ENCODE results near the gene CTNNB1.

CTNNB1 gene

DNA sequence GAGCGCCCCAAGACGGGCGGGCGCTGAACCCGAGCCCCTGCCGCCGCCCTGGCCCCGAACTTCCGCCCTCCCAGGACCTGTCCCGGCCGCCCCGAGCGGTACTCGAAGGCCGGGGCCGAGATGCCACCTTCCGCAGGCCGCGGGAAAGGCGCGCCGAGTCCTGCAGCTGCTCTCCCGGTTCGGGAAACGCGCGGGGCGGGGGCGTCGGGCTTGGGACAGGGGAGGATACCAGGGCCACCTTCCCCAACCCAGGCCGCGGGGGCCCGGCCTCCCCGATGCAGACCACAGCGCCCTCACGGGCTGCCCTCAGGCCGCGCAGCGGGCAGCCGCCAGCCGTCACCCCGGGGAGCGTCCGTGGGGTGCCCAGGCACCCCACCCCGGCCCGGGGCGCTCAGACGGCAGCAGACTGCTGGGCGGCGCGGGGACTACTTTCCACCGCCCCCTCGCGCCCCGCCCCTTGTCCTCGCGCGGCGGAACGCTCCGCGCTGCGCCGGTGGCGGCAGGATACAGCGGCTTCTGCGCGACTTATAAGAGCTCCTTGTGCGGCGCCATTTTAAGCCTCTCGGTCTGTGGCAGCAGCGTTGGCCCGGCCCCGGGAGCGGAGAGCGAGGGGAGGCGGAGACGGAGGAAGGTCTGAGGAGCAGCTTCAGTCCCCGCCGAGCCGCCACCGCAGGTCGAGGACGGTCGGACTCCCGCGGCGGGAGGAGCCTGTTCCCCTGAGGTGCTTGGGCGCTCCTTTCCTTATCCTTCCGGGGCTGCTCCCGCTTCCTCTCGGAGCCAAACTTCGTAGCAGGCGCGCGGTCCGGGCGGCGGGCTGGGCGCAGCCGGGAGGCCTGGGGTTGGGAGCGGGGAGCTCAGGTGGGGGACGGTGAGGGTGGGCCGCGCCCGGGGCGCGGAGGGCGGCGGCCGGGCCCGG lies at the start of gene CTNNB1:
CTNNB1 (plus strand) TSS at position 556 of the 916 bp plus-strand sequence. CDS start 24,564 bp downstream, outside the sequence.
- peak; percentile 95 for DNase-seq

DNA sequence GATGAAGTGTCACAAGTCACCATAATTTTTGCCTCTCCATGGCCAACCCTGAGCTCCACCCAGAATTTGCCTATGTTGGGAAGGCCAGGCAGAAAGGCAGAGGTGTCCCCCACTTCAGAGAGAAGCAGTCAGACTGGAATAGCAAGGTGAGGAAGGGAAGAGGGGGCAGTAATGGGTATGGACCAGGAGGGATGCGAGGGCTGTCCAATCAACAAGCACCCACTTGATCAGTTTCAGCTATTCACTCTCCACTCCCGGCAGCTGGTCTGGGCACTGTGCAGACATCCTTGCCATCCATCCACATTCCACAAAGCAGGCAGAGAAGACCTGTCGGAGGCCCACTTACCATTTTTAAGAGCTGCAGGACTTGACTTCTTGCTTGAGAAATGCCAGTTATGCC lies 43.5 kb upstream of the CTNNB1 start:
- DNase-seq, result peak; percentile 54

DNA sequence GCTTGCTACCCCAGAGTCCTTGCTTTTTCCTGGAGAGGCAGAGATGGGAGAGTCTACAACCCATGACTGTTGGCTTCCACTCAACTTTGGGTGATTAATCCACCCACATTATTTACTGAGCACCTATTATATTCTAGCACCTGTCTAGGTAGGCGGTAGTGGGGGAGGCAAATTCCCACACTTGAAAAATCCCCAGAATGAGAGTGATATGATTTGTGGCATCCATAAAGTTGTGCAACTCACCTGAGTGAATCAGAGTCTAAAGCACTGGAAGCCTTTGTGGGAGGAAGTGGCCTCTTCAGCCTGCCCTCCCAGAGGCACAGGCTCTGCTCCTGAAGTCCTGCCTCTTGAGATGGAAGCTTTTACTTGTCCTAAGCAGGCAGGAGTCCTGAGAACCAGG lies 40.4 kb upstream of the CTNNB1 start:
- no peak for DNase-seq

DNA sequence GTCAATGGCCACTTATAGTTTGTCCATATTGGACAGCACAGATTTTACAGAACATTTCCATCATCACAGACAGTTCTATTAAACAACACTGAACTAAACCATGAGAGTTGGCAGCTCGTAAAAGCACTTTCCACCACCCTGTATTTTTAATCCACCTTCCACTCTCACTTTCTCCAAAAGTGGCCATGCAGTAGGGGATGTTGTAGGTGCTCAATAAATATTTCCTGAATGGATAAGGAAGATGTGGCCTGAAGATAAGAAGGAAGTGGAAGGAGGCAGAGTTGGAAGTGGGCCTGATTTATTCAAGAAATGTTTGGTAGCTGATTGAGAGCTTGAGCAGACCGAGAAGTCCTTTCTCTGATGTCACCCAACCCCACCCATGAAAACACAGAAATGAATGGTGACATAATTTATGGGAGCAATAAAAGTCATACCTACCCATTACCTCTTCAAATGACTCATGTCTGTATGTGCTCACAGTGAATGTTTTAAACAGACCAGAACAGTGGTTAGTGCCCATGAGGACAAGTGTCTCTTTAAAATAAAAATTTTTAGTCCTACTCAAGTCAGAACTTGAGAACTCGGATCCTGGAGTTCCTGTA lies 39.6 kb upstream of the CTNNB1 start:
- DNase-seq, result no peak

DNA sequence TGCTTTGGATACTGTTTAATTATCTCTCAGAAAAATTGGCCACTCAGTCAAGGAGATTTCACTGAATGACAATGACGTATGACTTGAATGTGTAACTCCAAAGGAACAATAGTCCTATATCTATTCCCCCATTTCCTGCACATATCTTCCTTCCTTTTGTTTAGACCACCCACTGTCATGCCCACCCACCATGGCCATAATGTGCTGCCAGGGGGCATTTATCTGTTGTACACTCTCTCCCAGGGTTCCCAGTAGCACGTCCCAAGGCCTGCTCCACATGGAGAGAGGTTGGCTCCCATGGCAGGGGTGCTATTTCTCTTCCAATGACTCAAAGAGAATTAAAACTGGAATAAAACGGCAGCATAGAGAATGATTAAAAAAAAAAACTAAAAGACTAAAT lies 36.8 kb upstream of the CTNNB1 start:
- no peak for DNase-seq

DNA sequence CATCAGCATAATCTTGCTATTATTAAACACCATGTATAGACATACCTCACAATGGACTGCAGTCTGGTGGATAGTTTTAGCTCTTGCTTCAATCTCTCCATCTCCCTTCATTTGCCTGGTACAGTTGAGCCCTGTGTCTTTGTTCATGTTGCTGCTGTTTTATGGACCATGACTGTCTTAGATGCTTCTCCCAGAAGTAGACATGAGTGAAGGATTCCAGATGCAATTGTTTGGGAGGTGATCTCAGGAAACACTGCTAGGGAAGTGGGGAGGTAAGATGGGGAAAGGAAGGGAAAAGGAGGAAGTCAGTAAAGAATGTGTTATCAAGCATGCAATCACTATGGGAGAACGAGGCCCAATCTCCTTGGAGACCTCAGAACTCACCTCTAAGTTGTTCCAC lies 36.3 kb upstream of the CTNNB1 start:
- no peak for DNase-seq

DNA sequence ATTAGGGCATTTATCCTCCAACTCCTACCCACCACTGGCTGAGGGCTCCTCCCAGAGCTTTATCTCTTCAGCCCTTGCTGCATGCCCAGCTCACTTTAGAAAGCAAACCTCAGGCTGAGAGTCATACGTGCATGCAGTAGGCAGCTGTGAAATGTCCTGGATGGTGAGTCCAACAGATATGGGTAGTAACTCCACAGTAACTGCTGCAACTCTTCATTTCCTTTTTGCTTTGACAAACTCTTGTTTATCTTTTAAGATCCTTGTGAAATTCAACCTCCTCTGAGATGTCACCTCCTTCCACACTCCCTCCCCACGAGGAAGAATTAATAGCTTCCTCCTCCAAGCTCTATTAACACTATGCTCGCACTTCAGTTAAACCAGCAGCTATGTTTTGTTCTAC lies 35.9 kb upstream of the CTNNB1 start:
- no peak for DNase-seq

DNA sequence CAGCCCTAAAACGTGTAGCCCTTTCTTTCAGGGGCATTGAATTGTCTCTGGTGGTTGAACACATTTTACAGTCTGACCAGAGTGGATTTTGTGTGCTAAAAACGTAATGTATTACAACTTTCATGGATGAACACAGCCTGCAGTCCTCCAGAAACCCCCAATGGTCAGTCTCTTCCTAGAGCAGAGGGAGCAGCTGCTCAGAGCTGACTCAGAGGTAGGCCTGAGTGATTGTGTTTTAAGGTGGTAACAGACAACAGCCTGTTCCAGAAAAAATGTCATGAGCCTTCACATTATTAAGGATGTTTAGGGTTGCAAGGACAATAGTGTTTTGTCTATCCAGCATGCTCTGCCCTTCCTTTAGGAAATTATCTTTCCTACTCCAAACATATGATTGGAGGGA lies 34.5 kb upstream of the CTNNB1 start:
- DNase-seq, result no peak

DNA sequence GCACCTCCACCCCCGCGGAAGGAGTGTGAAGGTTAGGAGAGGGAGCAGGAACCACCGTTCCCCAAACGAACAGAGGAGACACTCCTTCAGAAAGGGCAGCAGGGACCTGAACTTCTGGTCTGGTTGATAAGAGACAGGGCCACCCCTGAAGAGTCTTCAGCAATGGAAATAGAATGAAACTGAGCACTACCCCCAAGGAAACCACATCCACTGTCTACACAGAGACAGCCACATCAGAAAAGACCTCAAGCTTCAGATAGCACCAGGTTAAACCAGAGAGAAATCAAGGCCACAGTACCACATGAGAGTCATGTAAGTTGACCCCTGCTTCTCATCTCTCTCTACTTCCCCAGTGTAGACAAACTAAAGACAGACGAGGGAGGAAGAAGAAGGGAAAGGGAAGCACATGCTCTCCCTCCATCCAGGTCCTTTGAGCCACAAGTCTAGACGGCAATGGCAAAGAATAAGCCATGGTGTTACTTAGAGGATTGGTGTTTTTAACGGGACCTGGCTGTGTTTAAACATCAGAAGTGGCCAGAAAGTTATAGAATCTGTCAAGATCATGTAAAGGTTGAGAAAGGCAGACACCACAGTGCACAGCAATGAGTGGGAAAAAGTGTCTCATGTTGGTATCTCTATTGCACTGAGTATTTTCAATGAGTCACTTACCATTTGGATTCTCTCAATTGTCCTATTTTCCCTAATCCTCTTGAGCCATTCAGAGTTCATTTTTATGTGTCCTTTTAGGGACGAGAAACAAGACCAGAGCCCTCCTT lies 31.4 kb upstream of the CTNNB1 start:
- no peak for DNase-seq

DNA sequence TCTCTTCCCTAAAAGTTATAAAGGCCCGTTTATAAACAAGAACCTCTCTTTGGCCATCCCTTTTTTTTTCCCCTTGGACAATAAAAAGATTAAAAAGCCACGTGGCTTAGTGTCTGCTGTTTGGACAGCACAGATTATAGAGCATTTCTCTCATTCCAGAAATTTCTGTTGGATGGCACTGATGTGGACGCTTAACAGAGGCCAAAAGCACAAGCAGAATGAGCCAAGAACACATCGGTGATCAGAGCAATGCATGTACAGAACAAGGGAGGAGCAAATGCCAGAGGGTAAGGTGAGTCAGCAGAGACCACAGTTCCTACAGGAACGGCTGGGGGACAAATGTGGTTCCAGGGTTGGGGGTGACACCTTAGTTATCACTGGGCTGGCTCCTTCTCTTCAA lies 30.3 kb upstream of the CTNNB1 start:
- peak; percentile 61 for DNase-seq

DNA sequence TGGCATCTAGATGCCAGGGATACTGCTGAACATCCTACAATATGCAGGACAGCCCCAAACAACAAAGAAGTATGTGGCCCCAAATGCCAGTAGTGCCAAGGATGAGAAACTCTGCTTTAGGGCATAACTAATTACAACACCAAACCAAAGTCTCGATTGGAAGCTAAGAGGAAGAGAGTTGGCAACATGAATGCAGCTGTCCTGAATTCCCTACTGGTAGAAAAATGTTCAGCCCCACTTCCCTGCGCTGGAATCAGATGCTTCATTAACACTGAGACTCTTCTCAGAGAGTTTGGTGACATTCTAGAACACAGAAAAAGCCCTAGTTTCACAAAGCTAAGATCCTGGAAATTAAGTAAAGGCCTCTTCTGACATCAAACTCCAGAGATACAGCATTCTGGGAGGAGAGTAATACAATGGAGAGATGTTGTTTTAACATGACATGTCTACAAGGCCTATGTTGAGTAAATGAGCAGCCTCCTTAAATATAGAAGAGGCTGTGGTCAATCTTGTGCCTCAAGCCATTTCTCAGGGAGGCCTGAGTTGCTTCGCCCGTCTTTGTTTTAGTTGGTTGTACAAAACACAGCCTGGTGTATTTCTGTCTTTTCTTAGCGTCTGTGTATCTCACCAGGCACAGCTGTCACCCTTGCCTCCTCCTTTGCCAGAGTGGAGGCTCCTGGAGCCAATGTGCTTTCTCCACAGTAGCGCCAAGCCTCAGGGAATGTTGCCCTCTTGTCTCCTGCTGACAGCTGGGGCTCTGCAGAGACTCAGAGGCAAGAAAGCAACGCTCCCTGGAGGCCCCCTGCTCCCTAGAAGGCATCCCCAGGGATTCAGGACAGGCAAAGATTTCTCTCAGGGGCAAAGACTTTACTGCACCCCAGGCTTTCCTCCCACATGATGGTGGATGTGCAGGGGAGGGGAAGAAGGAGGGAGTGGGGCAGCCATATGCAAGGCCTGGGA lies 25.1 kb upstream of the CTNNB1 start:
- peak; percentile 58 for DNase-seq

DNA sequence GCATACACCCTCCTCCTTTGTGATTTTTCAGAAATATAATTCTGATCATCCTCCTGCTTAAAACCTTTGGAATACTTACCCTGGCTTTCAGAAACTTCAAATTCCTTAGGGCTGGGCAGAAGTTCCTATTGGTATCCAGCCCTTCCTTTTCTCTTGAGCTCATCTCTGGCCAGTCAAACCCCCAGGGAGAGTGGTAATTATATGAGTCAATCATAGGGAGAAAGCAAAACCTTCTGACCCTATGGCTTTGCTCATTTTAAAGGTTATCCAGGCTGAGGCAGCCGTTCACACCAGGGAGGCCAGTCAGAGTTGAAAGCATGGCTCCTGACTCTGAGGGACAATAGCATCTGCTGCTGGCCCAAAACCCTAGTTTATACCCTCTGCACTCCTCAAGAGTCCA lies 23.9 kb upstream of the CTNNB1 start:
- DNase-seq, result peak; percentile 78

DNA sequence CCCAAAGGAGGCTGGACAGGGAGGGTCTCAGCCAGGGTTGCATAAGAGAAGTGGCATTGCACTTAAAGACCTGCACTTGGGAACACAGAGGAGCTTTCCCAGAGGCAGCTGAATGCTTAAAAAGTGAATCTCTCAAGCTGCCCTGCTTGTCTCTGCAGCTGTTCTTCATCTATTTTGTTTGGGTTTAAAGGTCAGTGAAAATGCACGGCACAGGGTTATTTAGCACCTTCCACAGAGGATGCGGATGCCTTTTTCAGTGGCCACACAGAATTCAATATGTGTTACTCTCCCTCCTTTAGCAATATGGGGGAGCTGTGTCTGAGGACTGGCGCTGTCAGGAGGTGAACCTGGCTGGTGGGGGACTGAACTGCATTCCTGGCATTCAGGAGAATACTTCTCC lies 22.7 kb upstream of the CTNNB1 start:
- no peak for DNase-seq

DNA sequence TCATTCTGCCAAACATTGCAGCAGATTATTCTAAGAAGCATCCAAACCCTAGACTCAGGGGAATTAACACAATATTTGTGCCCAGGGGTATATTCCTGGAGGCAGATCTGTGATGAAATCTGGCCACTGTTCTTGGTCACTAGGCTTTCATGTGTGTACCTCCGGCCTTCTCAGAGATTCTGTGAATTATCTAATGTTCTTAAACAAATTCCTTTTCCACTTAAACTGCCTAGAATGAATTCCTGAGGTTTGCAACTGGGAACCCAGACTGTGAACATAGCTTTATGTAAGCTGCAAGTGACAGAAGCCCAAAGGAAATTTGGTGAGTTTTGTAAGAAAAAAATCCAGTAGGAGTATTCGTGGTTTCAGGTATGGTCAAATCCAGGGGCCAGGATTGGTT lies 20.7 kb upstream of the CTNNB1 start:
- DNase-seq, result no peak

DNA sequence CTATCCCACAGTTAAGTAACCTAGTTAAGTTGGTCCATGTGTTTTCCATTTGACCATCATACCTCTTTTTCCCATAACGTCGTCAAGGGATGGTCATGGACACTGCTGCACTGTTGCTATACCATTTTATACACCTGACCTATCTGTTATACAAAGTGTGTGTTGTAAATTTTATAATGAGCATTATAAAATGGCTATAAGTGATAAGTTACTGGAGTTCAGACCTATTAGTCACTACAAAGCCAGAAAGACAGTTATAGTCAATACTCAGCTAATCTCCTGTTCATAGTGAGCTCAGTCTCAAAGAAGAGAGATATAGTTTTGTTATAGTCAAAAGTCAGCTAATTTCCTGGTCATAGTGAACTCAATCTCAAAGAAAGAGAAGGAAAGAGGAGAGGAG lies 18.9 kb upstream of the CTNNB1 start:
- no peak for DNase-seq

DNA sequence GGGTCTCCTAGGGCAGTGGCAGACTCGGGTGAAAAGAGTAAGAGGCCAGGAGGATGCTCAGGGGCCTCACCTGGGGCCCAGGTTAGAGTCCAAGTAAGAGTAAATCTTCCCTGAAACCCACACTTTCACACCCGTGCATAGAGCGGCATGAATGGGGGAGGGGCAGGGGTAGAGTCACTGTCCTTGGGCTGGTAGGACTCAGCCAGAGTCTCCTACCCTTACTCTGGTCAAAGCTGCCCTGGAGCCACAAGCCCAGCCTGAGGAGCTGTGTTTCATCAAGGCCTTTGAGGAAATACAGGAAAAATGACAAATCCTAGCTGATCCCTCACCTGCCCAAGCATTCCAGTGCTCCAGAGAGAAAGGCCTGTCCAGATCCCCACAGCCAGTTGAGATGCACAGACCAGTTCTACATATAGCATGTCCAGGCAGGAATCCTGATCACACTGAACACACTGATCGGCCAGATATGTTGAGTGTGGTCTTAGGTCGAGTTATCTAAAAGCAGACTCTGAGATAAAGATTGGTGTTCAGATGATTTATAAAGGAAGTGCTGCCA lies 16.7 kb upstream of the CTNNB1 start:
- DNase-seq, result peak; percentile 61

DNA sequence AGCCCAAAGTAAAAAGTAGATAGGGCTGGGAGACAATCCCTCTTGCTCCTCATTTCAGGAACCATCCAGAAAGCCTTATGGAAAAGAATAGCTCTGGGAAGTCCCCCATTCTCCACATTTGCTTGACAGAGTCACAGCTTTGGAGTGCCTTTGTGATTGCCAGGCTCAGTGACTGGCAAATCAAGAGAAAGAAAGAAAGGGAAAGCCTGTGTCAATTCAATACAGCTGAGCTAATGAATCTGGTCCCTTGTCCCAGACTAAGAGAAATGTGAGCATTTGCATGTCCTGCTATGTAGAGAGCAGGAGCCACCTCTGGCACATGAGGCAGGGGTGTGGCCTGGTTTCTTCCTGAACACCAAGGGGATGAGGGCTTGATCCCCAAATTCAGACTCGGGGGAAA lies 14.9 kb upstream of the CTNNB1 start:
- DNase-seq, result no peak

DNA sequence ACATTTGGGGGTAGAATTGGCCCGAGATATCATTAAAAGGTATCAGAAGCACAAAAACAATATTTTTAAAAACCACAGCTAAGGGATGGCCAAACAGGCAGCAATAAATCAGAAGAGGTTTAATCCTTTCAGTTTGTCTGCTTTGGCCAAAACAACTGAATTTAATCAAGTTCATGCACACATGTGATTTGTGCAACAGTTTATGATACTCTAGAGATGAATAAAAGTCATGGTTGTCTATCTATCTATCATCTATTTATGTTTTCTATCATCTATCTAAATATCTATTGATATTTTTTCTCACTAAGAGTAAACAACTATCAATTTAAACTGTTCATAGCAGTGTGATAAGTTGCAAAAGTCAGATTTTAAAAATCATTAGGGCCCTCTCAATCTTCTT lies 13.0 kb upstream of the CTNNB1 start:
- no peak for DNase-seq

DNA sequence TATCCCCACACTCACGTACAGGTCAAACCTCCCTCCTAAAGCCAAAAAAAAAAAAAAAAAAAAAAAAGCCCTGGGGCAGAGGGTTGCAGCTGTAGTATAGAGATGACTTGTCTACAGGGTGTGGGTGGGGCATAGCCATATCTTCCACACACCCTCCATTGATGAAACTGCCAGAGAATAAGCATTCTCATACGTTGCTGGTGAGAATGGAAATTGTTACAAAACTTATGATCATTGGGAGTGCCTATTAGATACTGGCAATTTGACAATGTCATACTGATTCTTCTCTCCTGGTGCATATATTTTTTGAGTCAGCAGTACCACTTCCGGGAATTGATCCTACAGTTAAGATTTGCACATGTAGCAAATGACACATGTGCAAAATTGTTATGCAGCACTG lies 11.0 kb upstream of the CTNNB1 start:
- DNase-seq, result no peak

DNA sequence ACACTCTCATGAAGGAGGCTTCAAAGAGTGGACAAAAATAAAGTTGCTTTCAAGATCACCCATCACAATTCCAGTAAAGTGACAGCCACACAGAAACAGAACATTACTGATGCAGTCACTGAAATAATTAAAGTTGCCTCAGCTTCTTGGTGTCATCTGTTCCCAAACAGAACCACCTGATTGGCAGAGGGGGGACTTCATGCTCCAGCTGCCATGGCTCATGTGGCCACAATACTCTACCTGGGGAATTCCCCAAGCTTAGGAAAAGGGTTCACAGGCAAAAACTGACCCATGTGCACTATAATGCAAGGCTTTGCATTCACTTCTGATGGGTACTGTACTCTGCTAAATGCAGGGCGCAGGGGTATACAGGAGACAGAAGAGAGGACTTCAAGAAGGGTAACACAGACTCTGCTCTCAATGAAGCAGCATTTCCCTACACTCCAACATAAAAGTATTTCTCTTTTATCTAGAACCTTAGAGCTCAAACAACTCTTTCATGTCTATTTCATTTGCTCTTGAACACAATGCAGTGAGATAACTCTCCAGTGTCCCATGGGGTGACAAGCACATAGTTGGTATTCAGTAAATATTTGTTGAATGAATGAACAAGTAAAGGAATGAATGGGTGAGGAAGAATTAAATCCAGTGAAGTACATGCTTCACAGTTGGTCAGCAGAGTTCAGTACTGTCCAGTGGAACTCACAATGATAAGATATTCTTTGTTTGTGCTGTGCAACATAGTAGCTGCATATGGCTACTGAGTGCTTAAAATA lies 8.6 kb upstream of the CTNNB1 start:
- no peak for DNase-seq

DNA sequence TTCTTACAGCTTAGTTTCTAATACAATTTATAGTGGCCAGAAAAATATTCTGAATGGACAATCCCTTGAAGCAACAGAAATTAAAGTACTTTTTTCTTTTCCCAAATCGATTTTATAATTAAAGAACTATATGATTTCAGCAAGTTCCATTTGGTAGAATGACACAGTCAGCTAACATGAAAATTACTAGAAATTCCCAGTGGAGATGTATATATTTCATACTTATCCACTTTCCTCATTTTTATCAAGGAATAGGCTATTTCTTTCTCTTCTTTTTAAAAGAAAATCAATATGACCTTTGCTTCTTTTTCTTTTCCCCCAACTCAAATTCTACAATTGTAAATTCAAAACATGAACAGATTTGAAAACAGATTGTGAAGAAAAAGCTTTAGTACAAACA lies 6.4 kb upstream of the CTNNB1 start:
- no peak for DNase-seq

Data from islet precursor cell (in vitro differentiated cells).